ENCODE results near the gene TECPR2.

- TF ChIP-seq CTCF (IDR thresholded peaks at IDR 0.05) (no peak), EZH2 (IDR thresholded peaks at IDR 0.05) (no peak), EZH2phosphoT487 (IDR thresholded peaks at IDR 0.05) (no peak)
Observed at GRCh38 chr14:102493585-102493984, 130.8 kb downstream of the TECPR2 start.

All from neural progenitor cell (in vitro differentiated cells).